HT-29 (cell line): ENCODE results near the gene TDRD12. TPM values are rescaled to one million over a fixed set of nuclear protein-coding genes. Genes with fewer than 3 reads are reported as not detected.
A peak's percentile ranks its signal among the peaks of the same experiment; 100 is the strongest.
"Not testable (repeated sequence)": the region's sequence is repeated elsewhere in the genome, so short reads cannot be mapped to it uniquely, and the experiment has no call there.

Experiments used
- DNase-seq: peaks from one replicate; pipeline ENCODE4 v3.0.0-alpha.2; 2015; ENCODE audit warnings: low spot score
- total RNA-seq: library from RNA; depleted of rRNA; stranded (reverse); fragments of >200 nt; shearing (Covaris generic); gene quantifications from 2 replicates; pipeline ENCODE4 v1.2.3, GENCODE V29; 2014

Gene TDRD12
- total RNA-seq, 1 experiment from 2014 or later: 0.03 TPM

DNA sequence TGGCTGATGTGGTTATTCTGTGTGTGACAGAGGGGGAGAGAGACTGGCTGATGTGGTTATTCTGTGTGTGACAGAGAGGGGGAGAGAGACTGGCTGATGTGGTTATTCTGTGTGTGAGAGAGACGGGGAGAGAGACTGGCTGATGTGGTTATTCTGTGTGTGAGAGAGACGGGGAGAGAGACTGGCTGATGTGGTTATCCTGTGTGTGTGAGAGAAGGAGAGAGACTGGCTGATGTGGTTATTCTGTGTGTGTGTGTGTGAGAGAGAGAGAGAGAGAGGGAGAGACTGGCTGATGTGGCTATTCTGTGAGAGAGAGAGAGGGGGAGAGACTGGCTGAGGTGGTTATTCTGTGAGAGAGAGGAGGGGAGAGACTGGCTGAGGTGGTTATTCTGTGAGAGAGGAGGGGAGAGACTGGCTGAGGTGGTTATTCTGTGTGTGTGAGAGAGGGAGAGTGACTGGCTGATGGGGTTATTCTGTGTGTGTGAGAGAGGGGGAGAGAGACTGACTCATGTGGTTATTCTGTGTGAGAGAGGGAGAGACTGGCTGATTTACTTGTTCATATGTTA lies 27.1 kb downstream of the TDRD12 start:
- not testable (repeated sequence) for DNase-seq

DNA sequence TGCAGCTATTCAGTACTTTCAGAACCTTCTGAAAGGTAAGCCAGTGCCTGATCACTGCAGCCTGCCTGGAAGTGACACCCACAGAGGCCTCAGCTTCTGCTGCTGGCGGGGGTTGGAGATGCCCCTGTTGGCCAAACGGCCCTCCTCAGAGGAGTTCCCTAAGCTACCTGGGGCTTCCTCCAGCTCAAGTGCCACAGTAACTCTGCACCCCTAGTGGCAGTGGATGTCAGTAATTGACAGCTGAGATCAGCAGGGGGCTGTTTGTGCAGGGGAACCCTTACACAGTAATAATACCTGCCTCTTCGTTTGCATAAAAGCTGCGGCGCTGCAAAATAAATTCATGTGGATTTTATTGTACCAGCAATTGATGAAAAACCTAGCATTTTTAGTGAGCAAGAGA lies 28.9 kb downstream of the TDRD12 start:
- peak; percentile 41 for DNase-seq

DNA sequence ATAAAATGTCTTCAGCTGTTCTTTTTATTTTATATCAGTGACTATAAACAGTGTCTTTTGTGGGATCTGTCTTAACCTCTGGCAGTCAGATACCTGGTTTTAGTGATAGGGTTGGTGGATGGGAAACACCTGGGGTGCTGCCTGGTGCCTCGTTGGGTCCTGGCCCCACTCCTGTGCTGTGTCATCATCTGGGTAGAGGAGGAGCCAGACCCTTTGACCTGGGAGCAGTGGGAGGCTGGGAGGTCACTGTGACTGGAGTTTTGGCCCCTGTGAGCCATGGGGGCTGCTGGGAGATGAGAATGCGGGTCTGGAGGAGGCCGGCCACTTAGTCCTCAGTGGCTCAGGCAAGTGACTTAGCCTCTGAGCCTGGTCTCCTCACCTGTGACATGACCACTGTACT lies 29.4 kb downstream of the TDRD12 start:
- no peak for DNase-seq

DNA sequence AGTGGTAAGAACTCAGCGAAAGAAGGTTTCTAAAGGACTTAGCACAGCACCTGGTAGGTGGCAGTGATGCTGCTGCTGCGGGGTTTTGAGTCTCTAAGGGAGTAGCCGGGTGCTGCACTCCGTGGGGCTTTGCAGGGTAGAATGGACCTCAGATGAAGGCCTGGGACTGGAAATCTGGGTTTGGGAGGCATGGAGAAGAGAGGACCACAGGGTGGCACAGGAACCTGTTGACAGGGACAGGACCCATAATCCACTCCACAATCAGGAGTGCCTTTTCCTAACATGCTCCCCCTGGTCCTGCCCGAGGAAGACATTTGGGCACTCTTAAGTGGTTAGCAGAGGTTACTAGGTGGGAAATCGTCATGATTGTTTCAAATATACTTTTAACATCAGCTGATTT lies 29.8 kb downstream of the TDRD12 start:
- DNase-seq: no peak

DNA sequence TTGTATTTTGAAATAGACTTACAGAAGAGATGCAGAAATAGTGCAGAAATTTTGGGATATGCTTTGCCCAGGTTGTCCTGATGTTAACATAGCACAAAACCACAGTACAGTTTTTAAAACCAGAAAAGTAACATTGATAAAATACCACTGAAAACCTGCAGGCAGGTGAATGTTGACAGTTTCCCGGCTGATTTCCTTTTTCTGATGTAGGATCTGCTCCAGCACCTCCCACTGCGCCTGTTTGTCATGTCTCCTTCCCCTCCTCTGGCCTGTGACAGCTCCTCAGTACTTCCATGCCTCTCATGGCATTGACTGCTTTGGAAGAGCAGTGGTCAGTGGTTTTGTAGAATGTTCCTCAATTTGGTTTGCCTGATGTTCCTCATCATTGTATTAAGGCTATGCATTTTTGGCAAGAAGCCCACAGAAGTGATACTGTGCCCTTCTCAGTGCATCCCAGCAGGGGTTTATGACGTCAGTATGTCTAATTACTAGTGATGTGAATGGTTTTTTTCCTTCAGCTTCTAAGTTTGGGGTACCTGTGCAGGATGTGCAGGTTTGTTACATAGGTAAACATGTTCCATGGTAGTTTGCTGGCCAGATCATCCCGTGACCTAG lies 31.0 kb downstream of the TDRD12 start:
- DNase-seq: no peak

DNA sequence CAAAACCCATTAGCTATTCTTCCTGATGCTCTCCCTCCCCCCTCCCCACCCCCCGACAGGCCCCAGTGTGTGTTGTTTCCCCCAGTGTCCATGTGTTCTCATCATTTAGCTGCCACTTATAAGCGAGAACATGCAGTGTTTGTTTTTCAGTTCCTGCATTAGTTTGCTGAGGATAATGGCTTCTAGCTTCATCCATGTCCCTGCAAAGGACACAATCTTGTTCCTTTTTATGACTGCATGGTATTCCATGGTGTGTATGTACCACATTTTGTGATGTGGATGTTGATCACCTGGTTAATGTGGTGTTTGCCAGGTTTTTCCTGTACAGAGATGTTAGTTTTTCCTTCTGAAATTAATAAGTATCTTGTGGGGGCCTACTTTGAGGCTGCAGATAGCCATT lies 31.5 kb downstream of the TDRD12 start:
- DNase-seq: no peak

DNA sequence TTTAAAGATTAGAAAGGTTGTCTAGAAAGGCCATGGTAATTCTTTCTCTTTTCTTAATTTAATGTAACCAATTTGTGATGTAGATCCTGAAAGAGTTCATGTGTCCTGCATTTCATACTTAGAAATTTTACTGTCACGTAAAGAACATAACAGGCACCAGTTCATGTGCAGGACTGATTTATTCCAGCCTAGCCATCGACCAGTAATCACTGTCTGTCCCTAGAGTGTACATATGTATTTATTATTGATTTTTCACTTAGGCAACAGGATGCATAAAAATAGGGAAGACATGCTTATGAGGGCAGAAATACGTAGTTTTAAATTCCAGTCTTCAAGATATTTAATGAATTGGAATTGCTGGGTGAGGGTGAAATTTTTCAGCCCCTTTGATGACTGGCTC lies 37.6 kb downstream of the TDRD12 start:
- DNase-seq: no peak

DNA sequence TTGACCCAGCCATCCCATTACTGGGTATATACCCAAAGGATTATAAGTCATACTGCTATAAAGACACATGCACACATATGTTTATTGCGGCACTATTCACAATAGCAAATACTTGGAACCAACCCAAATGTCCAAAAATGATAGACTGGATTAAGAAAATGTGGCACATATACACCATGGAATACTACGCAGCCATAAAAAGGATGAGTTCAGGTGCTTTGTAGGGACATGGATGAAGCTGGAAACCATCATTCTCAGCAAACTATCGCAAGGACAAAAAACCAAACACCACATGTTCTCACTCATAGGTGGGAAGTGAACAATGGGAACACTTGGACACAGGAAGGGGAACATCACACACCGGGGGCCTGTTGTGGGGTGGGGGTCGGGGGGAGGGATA lies 45.8 kb downstream of the TDRD12 start:
- DNase-seq: not testable (repeated sequence)

DNA sequence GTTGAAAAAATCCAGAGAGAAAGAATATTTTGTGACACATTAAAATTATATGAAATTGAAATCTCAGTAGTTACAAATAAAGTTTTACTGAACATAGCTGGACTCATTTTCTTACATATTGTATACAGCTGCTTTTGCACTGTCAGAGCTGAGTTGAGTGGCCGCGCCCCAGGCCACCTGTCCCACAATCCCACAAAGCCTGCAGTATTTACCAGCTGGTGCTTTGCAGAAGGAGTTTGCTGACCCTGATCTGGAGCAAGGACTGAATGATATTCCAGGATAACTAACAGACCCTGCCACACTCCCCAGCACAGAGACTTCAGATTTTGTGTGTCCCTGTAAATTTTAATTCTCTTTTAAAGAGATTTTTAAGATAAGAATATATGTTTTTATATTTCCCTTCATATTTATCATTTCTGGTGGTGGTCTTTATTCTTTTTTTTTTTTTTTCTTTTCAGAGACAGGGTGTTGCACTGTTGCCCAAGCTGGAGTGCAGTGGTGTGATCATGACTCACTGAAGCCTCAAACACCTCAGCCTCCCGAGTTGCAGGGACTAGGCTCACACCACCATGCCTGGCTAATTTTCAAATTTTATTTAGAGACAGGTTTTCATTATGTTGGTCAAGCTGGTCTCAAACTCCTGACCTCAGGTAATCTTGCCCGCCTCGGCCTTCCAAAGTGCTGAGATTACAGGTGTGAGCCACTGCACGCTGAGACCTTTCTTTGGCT lies 48.5 kb downstream of the TDRD12 start:
- no peak for DNase-seq

DNA sequence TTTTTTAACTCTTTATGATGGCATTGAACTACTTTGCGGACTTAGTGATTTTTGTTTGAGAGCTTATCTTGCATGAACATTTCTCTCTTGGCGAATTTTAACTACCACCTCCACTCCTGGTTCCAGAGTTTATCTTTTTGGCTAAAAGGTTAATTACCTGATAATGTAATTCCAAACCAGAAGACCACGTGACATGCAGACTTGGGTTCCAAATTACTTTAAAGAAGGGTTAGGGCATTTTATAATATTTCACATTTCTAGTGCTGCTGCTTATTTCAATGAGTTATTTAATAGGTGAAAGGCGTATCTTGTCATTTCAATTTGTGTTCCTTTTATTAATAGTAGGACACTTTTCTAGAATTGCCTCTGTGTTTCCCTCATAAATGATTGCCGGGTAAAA lies 52.0 kb downstream of the TDRD12 start:
- no peak for DNase-seq

DNA sequence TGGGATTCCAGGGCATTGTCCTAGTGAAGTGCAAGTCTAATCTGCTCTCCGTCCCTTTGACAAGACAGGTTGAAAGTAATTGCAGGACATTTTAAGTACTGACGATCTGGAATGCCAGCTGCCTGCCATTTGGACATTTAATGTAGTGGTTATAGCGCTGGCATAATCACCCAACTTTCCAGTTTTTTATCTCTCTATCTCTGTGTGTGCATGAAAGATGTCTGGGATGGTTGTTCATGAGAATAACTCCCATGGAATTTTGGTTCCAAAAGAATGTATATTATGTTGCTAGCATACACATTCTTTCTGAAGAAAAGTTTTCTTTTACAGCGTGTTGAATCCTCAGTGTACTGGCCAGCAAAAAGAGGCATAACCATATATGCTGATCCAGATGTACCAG lies 53.6 kb downstream of the TDRD12 start:
- DNase-seq: no peak

DNA sequence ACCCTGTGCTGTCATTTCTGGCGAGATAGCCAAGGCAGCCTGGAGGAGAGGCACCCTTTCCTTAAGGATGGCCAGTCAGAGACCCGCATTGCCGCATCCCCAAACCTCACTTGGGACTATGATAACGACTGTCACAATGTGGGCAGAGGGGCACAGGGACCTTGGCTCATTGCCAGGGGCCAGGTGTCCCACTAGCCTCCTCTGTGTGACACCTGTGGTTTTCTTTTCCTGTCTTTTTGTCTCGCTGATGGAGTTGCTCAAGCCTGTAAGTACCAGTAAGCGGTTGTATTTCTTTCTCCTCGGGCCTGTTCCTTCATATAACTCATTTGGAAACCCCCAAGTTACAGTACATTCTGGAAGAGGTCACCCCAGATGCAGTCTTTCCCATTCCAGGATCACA lies 59.5 kb downstream of the TDRD12 start:
- DNase-seq: no peak

DNA sequence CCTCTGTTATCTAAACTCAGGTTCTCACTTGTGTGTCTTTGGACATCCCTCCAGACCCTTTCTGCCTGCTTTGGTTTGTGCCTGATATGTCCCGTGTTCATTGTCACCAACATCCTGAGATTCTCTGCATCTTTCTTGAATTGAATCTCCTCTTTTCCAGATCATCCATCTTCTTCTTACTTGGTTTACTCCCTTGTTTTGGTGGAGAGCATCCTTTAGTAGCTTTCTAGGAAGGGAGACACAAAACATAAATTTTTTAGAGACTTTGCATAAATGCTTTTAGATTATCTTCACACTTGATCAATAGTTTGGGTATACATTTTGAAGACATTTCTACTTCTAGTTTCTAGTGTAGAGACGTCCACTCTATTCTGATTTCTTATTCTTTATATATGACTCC lies 61.7 kb downstream of the TDRD12 start:
- DNase-seq: no peak

DNA sequence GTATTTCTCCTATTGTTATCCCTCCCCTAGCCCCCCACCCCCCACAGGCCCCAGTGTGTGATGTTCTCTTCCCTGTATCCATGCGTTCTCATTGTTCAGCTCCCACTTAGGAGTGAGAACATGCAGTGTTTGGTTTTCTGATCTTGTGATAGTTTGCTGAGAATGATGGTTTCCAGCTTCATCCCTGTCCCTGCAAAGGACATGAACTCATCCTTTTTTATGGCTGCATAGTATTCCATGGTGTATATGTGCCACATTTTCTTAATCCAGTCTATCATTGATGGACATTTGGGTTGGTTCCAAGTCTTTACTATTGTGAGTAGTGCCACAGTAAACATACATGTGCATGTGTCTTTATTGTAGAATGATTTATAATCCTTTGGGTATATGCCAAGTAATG lies 62.5 kb downstream of the TDRD12 start:
- not testable (repeated sequence) for DNase-seq

DNA sequence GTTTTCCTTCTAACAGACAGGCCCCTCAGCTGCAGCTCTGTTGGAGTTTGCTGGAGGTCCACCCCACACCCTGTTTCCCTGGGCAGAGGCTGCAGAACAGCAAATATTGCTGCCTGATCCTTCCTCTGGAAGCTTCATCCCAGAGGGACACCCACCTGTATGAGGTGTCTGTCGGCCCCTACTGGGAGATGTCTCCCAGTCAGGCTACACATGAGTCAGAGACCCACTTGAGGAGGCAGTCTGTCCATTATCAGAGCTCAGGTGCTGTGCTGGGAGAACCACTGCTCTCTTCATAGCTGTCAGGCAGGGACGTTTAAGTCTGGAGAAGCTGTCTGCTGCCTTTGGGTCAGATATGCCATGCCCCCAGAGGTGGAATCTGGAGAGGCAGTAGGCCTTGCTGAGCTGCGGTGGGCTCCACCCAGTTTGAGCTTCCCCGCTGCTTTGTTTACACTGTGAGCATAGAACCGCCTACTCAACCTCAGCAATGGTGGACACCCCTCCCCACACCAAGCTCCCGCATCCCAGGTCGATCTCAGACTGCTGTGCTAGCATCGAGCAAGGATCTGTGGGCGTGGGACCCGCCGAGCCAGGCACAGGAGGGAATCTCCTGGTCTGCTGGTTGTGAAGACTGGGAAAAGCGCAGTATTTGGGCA lies 67.7 kb downstream of the TDRD12 start:
- peak; percentile 56 for DNase-seq

DNA sequence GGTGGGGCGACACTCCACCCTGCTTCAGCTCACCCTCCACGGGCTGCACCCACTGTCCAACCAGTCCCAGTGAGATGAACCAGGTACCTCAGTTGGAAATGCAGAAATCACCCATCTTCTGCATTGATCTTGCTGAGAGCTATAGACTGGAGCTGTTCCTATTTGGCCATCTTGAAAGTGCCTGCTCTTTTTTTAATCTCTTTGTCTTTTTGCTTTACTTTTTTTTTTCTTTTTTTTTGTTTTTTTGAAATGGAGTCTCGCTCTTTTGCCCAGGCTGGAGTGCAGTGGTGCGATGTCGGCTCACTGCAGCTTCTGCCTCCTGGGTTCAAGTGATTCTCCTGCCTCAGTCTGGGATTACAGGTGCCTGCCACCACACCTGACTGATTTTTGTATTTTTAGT lies 68.3 kb downstream of the TDRD12 start:
- DNase-seq: not testable (repeated sequence)

DNA sequence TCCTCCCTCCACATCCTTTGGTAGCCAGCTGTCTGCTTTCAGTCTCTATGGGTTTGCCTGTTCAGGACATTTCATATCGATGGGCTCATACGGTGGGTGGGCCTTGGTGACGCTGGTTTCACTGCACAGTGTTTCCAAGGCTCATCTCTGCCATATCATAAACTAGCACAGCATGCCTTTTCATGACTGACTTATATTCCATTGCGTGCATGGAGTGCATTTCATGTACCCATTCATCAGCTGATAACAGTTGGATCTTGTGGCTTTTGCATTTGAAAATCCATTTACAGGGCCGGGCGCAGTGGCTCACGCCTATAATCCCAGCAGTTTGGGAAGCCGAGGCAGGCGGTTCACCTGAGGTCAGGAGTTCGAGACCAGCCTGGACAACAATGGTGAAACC lies 69.9 kb downstream of the TDRD12 start:
- no peak for DNase-seq

DNA sequence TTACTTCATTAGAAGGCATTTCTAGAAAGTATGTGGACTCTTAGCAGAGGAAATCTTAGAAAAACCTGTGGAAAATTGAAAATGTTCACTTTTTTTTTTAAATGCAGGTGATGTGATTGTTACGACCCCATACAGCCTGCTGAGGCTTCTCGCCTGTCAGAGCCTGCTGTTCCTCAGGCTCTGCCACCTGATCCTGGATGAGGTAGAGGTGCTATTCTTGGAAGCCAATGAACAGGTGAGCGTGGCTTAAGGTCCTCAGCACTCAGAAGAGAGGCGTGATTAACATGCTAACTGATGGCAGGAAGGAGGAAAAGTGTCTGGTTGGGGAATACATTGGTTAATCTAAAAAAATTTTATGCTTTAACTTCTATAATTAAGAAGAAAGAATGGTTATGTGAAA lies 78.6 kb downstream of the TDRD12 start:
- DNase-seq: no peak

DNA sequence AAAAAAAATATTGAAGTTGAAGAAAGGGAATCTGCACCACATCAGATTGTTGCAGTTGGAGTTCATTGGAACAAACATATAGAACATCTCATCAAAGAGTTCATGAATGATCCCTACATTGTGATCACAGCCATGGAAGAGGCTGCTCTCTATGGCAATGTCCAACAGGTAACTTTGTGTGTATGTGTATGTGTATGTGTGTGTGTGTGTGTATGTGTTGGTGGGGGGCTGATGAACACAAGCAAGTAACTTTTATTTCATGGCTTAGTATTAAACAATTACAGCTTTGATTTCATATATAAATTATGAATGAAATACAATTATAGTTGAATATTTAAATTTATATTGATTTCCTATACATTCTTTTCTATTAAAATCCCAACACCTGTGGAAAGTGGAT lies 80.6 kb downstream of the TDRD12 start:
- no peak for DNase-seq

DNA sequence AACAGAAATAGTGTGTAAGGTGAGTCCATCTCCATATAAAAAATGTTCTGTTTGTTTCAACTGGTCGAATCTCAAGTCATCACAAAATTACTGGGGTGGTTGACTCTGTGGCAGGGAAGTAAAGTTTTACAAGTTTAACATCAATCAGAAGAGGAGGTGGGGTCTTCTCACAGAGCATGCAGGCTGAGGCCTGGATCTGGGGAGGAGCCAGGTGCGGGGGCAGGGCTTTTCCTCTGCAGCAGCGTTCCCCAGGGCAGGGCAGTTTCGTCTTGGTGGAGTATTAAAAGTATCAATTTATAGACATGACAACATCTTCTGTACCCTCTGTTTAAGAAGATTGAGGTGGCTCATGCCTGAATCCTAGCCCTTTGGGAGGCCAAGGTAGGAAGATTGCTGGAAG lies 81.2 kb downstream of the TDRD12 start:
- DNase-seq: no peak

DNA sequence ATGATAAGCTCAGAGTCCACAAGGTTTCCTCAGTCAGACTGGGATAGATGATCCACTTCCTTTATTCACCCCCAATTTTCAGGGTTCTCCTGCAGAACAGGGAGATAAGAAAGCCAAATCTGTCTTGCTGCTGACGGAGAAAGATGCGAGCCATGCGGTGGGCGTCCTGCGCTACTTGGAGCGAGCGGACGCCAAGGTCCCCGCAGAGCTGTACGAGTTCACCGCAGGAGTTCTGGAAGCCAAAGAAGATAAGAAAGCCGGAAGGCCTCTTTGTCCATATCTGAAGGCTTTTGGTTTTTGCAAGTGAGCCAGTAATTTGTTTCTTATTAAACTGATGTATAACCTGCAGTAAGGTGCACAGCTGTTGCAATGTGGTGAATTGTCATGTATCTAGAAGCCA lies 83.3 kb downstream of the TDRD12 start:
- DNase-seq: no peak

DNA sequence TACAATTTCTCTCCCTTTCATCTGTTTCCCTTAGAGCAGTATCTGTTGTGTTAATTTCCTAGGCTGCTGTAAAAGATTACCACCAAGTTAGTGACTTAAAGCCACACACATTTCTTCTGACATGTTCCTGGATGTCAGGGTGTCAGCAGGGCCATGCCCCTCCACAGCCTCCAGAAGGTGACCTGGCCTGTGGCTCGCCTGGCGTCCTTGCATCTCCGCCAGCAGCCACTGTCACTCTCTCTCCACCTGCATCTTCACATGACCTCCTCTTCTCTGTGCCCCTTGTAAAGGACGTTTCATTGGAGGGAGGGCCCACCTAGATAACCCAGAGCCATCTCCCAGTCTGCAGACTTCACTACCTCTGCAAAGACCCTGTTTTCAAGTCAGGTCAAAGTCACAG lies 88.7 kb downstream of the TDRD12 start:
- no peak for DNase-seq

DNA sequence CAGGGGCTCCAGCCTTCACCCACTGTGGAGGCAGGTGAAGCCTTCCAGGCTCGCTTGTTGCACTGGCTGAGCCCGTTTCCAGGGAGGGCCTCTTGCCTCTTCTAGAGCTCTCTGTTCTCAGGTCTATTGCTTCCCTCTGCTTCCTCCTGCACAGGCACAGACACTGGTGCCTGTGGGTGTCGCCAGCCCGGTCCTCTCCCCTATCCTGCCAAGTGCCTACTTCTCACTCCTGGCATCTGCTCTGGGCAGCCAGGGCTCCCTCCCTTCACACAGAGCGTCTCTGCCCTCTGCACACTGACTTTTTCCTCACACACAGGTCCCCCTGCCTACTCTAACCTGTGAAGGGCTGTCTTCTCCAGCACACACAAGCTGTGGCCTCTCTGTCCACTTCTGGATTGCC lies 89.7 kb downstream of the TDRD12 start:
- no peak for DNase-seq
